Activated CD8-positive, alpha-beta T cell treated with anti-CD3 and anti-CD28 coated beads for 36 hours (primary cell): ENCODE measurements around the gene TEX26. TPM values are rescaled to one million over a fixed set of nuclear protein-coding genes. Genes with fewer than 3 reads are reported as not detected.

Experiments used
- ATAC-seq: fragments of 200-7000 bp; cut with Tn5 transposase; one replicate; pipeline ENCODE4 v1.10.0; 2021; ENCODE audit warnings: mild to moderate bottlenecking, moderate library complexity
- CTCF ChIA-PET: fragments of 350-600 bp; sonication (Branson Sonifier 250); formaldehyde crosslinking; loops from one replicate; lab custom pipeline; 2021; ENCODE audit warnings: antibody characterized with exemption; lab: Charles Lee
- POLR2A ChIA-PET: fragments of 350-600 bp; sonication (Branson Sonifier 250); formaldehyde crosslinking; loops from one replicate; lab custom pipeline; 2021; ENCODE audit warnings: antibody characterized with exemption; lab: Charles Lee
- DNase-seq: peaks from one replicate; pipeline ENCODE4 v3.0.0-alpha.2; 2020
- H3K27ac Mint-ChIP-seq: one replicate; pipeline ENCODE4 v1.8.0; 2021; ENCODE audit warnings: mild to moderate bottlenecking, mixed read lengths
- H3K27me3 Mint-ChIP-seq: one replicate; pipeline ENCODE4 v1.8.0; 2021; ENCODE audit warnings: mixed read lengths
- H3K36me3 Mint-ChIP-seq: one replicate; pipeline ENCODE4 v1.8.0; 2021; ENCODE audit warnings: low read depth, mixed read lengths
- H3K4me1 Mint-ChIP-seq: one replicate; pipeline ENCODE4 v1.8.0; 2021; ENCODE audit warnings: low read depth, mixed read lengths
- H3K4me3 Mint-ChIP-seq: one replicate; pipeline ENCODE4 v1.8.0; 2021; ENCODE audit warnings: mild to moderate bottlenecking, moderate library complexity, mixed read lengths
- H3K9me3 Mint-ChIP-seq: one replicate; pipeline ENCODE4 v1.8.0; 2021; ENCODE audit warnings: mixed read lengths
- CTCF ChIP-seq: fragments of 200-600 bp; IDR thresholded peaks from one replicate; pipeline ENCODE4 v1.8.0; 2022; ENCODE audit warnings: antibody characterized with exemption, mild to moderate bottlenecking
- intact Hi-C: fragments of 100-400 bp; cut with micrococcal nuclease; formaldehyde crosslinking; loops from one replicate; pipeline ENCODE4 v1.10.0; 2022
- total RNA-seq, 2 experiments: library from RNA; stranded (reverse); gene quantifications; one replicate each; pipeline ENCODE4 v1.2.3, GENCODE V29; 2021

TEX26 gene
- total RNA-seq, 2 experiments from 2014 or later = not detected

GRCh38 chr13:30974350-30974749 is 41.9 kb downstream of the TEX26 start:
- Mint-ChIP-seq H3K27me3 (peaks cover 20% of the 10 kb centered on the region), H3K27ac (no peak overlapping the region), H3K4me1 (no peaks in the 10 kb centered on the region), H3K4me3 (no peak overlapping the region), H3K36me3 (no peaks in the 10 kb centered on the region), H3K9me3 (no peaks in the 10 kb centered on the region)
- intact Hi-C loops = no loop called here
- DNase-seq (no peak), ATAC-seq (no peak)
- POLR2A ChIA-PET = no interaction called here
- CTCF ChIA-PET = no interaction called here
- TF ChIP-seq CTCF = no peak

- H3K27ac Mint-ChIP-seq = no peak overlapping the region
- H3K36me3 Mint-ChIP-seq = no peaks in the 10 kb centered on the region
- peaks cover 13% of the 10 kb centered on the region for H3K27me3 Mint-ChIP-seq
- no peak for TF ChIP-seq CTCF
- no peaks in the 10 kb centered on the region for H3K9me3 Mint-ChIP-seq
- intact Hi-C loops = no loop called here
- no peaks in the 10 kb centered on the region for H3K4me1 Mint-ChIP-seq
- ChIA-PET POLR2A (no interaction called here), CTCF (interaction anchor here (1.4 kb wide), 1 partner anchor 68 kb away, joined by 6 read pairs; no protein-coding TSS in a partner anchor)
- ATAC-seq = no peak
- no peak overlapping the region for H3K4me3 Mint-ChIP-seq
- no peak for DNase-seq
Observed at GRCh38 chr13:30976025-30976424, 43.6 kb downstream of the TEX26 start.

- Mint-ChIP-seq H3K9me3 (no peaks in the 10 kb centered on the region), H3K4me3 (no peak overlapping the region), H3K27ac (no peak overlapping the region), H3K4me1 (no peaks in the 10 kb centered on the region), H3K36me3 (no peaks in the 10 kb centered on the region), H3K27me3 (peaks cover 10% of the 10 kb centered on the region)
- ChIA-PET CTCF (interaction anchor here (0.6 to 3.0 kb wide), 25 partner anchors 9 to 260 kb away, joined by 3 to 19 read pairs (median 3); no protein-coding TSS in a partner anchor), POLR2A (no interaction called here)
- no peak for ATAC-seq
- DNase-seq = peak; percentile 61
- TF ChIP-seq CTCF = peak; percentile 86
- intact Hi-C loops = no loop called here
Observed at GRCh38 chr13:30978981-30979956, 46.8 kb downstream of the TEX26 start.

- H3K4me1 Mint-ChIP-seq = no peaks in the 10 kb centered on the region
- no peak for ATAC-seq
- no peak for DNase-seq
- intact Hi-C loops = loop anchor here (5.0 kb wide), 1 partner anchor 60 kb away; no protein-coding TSS in a partner anchor
- H3K36me3 Mint-ChIP-seq = no peaks in the 10 kb centered on the region
- H3K27ac Mint-ChIP-seq = no peak overlapping the region
- H3K27me3 Mint-ChIP-seq = peaks cover 8% of the 10 kb centered on the region
- H3K9me3 Mint-ChIP-seq = no peaks in the 10 kb centered on the region
- no peak overlapping the region for H3K4me3 Mint-ChIP-seq
- no peak for TF ChIP-seq CTCF
- ChIA-PET POLR2A (no interaction called here), CTCF (interaction anchor here (1.6 kb wide), 1 partner anchor 62 kb away, joined by 4 read pairs; no protein-coding TSS in a partner anchor)
Observed at GRCh38 chr13:30982506-30982905, 50.0 kb downstream of the TEX26 start.

- Mint-ChIP-seq H3K9me3 (no peaks in the 10 kb centered on the region), H3K4me1 (no peaks in the 10 kb centered on the region), H3K27me3 (peaks cover 8% of the 10 kb centered on the region), H3K27ac (no peak overlapping the region), H3K4me3 (no peak overlapping the region), H3K36me3 (no peaks in the 10 kb centered on the region)
- no peak for DNase-seq
- intact Hi-C loops = loop anchor here (5.0 kb wide), 1 partner anchor 59 kb away; no protein-coding TSS in a partner anchor
- TF ChIP-seq CTCF = no peak
- CTCF ChIA-PET = no interaction called here
- POLR2A ChIA-PET = no interaction called here
- ATAC-seq = no peak
Observed at GRCh38 chr13:30982906-30983305, 50.5 kb downstream of the TEX26 start.
